Measurements from ENCODE around the gene ART5.

GRCh38 chr11:3604167-3604566 lies 37.6 kb downstream of the ART5 start:
- TF ChIP-seq CTCF (IDR thresholded peaks at IDR 0.05), result no peak
- no peak for TF ChIP-seq POLR2A (IDR thresholded peaks at IDR 0.05)
